ENCODE results near the gene INS. TPM values are rescaled to one million over a fixed set of nuclear protein-coding genes. Genes with fewer than 3 reads are reported as not detected.

The INS gene
- total and polyA plus RNA-seq, 2 donors (not counting 1 experiment from before 2014, with no cell fraction given) = not detected

DNA sequence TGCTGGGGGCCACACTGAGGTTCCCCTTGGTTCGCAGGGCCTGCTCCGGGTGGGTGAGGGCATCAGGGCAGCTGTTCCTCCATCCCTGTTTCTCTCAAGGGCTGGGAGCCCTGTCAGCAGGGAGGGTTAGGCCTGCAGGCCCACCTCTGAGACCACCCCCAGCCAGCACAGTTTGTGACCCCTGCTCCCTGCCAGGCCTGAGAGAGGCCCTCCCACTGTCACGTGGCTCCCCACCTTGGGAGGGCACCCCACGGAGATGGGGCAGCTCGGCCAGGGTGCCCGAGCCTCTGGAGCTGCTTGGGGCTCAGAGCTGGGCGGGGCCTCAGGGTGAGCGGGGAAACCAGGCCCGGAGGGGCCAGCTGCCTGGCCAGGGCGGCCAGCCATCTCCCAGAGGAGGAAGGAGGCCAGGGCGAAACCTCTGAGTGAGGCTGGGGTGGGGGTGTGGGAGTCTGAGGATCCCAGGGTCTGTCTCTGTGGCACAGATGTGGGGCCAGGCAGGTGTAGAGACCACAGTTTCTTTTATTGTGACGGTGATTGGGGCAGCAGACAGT lies 2.5 kb upstream of the INS start:
- ChIA-PET CTCF (interaction anchor here (3.1 to 3.7 kb wide), 2 partner anchors 11 to 257 kb away, joined by 16 to 23 read pairs; no protein-coding TSS in a partner anchor), POLR2A (no interaction called here)
- no peaks in the 10 kb centered on the region for H3K9me3 Mint-ChIP-seq (ENCODE audit: insufficient read depth)
- H4K20me1 ChIP-seq (ENCODE audit: control insufficient read depth, insufficient read depth, low read length, poor library complexity, severe bottlenecking) = no peaks in the 10 kb centered on the region
- H3K27ac Mint-ChIP-seq = no peak overlapping the region
- no peaks in the 10 kb centered on the region for H3K79me2 ChIP-seq (ENCODE audit: control insufficient read depth, insufficient read depth, low read length)
- H3K27ac ChIP-seq (ENCODE audit: low read length in 2 of 2) = no peak overlapping the region
- H3K4me3 Mint-ChIP-seq = no peak overlapping the region
- ATAC-seq (ENCODE audit: low read depth) (no peak), DNase-seq (no peak)
- no peak for TF ChIP-seq EZH2 (IDR thresholded peaks at IDR 0.05; ENCODE audit: borderline replicate concordance, insufficient read depth, low read depth, low read length, poor library complexity, severe bottlenecking)
- TF ChIP-seq, protein P1, sequence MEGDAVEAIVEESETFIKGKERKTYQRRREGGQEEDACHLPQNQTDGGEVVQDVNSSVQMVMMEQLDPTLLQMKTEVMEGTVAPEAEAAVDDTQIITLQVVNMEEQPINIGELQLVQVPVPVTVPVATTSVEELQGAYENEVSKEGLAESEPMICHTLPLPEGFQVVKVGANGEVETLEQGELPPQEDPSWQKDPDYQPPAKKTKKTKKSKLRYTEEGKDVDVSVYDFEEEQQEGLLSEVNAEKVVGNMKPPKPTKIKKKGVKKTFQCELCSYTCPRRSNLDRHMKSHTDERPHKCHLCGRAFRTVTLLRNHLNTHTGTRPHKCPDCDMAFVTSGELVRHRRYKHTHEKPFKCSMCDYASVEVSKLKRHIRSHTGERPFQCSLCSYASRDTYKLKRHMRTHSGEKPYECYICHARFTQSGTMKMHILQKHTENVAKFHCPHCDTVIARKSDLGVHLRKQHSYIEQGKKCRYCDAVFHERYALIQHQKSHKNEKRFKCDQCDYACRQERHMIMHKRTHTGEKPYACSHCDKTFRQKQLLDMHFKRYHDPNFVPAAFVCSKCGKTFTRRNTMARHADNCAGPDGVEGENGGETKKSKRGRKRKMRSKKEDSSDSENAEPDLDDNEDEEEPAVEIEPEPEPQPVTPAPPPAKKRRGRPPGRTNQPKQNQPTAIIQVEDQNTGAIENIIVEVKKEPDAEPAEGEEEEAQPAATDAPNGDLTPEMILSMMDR (IDR thresholded peaks at IDR 0.05) = no peak
- peaks cover 0 to 10% (median 0%) of the 10 kb centered on the region in 4 experiments for H3K27me3 ChIP-seq (replicated peaks in 1 of 4; ENCODE audit: control extremely low read depth in 1 of 4, control insufficient read depth in 3 of 4, insufficient read depth in 4 of 4, low read length in 3 of 4)
- no peak overlapping the region for H3K4me2 ChIP-seq (replicated peaks; ENCODE audit: low read depth, low read length, poor library complexity, severe bottlenecking)
- H3K4me1 Mint-ChIP-seq = no peaks in the 10 kb centered on the region
- no peak overlapping the region for H3K9ac ChIP-seq (ENCODE audit: low read length)
- no peak overlapping the region for H2AFZ ChIP-seq (ENCODE audit: insufficient read depth, low read depth, low read length, poor library complexity, severe bottlenecking)
- 81% methylated on average over 10 of the region's 12 CpGs for WGBS (ENCODE audit: insufficient coverage)
- H3K36me3 ChIP-seq (replicated peaks in 1 of 2; ENCODE audit: control extremely low read depth in 1 of 2, control insufficient read depth in 1 of 2, extremely low read depth in 1 of 2, insufficient read depth in 2 of 2, low read length in 1 of 2) = no peaks in the 10 kb centered on the region
- H3K9me3 ChIP-seq (ENCODE audit: control extremely low read depth in 1 of 3, control insufficient read depth in 2 of 3, insufficient read depth in 1 of 3, low read length in 2 of 3) = no peaks in the 10 kb centered on the region
- no peaks in the 10 kb centered on the region for H3K27me3 Mint-ChIP-seq
- H3K4me1 ChIP-seq (ENCODE audit: control insufficient read depth in 2 of 2, insufficient read depth in 2 of 2, low read length in 2 of 2) = peaks cover 0 to 3% of the 10 kb centered on the region in 2 donors
- intact Hi-C loops (cut with micrococcal nuclease) = no loop called here
- H3K4me3 ChIP-seq (ENCODE audit: control extremely low read depth in 1 of 5, extremely low read depth in 1 of 5, insufficient read depth in 1 of 5, low read depth in 2 of 5, low read length in 4 of 5) = no peak overlapping the region

DNA sequence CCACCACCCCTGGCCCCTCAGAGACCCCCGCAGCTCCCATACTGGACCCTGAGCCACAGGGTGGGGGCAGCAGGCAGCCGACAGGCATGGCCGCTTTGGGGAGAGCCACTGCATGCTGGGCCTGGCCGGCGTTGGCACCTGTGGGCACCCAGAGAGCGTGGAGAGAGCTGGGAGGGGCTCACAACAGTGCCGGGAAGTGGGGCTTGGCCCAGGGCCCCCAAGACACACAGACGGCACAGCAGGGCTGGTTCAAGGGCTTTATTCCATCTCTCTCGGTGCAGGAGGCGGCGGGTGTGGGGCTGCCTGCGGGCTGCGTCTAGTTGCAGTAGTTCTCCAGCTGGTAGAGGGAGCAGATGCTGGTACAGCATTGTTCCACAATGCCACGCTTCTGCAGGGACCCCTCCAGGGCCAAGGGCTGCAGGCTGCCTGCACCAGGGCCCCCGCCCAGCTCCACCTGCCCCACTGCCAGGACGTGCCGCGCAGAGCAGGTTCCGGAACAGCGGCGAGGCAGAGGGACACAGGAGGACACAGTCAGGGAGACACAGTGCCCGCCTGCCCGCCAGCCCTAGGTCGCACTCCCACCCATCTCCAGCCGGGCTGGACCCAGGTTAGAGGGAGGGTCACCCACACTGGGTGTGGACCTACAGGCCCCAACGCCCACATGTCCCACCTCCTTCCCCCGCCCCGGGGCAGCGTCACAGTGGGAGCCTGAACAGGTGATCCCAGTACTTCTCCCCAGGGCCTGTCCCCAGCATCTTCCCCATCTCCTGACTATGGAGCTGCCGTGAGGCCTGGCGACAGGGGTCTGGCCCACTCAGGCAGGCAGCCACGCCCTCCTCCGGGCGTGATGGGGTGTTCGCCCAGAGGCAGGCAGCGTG lies 1.2 kb downstream of the INS start:
- H3K4me3 Mint-ChIP-seq = no peak overlapping the region
- no peak overlapping the region for H3K27ac ChIP-seq (ENCODE audit: low read length in 2 of 2)
- H3K4me3 ChIP-seq (ENCODE audit: control extremely low read depth in 1 of 5, extremely low read depth in 1 of 5, insufficient read depth in 1 of 5, low read depth in 2 of 5, low read length in 4 of 5) = no peak overlapping the region
- DNase-seq (no peak), ATAC-seq (ENCODE audit: low read depth) (no peak)
- 82% methylated on average over 35 of the region's 36 CpGs for WGBS (ENCODE audit: insufficient coverage)
- CTCF ChIA-PET = interaction anchor here (1.0 to 1.6 kb wide), 3 partner anchors 8 to 507 kb away, joined by 4 to 5 read pairs (median 5); no protein-coding TSS in a partner anchor
- no peak overlapping the region for H2AFZ ChIP-seq (ENCODE audit: insufficient read depth, low read depth, low read length, poor library complexity, severe bottlenecking)
- no peak overlapping the region for H3K27ac Mint-ChIP-seq
- TF ChIP-seq, protein P1 (IDR thresholded peaks at IDR 0.05) = no peak
- TF ChIP-seq EZH2 (IDR thresholded peaks at IDR 0.05; ENCODE audit: borderline replicate concordance, insufficient read depth, low read depth, low read length, poor library complexity, severe bottlenecking) = no peak
- H3K9me3 Mint-ChIP-seq (ENCODE audit: insufficient read depth) = no peaks in the 10 kb centered on the region
- H3K4me2 ChIP-seq (replicated peaks; ENCODE audit: low read depth, low read length, poor library complexity, severe bottlenecking) = no peak overlapping the region
- H3K9ac ChIP-seq (ENCODE audit: low read length) = no peak overlapping the region
- intact Hi-C loops (cut with micrococcal nuclease) = no loop called here
- peaks cover 0 to 5% (median 2%) of the 10 kb centered on the region in 4 experiments for H3K27me3 ChIP-seq (replicated peaks in 1 of 4; ENCODE audit: control extremely low read depth in 1 of 4, control insufficient read depth in 3 of 4, insufficient read depth in 4 of 4, low read length in 3 of 4)
- H4K20me1 ChIP-seq (ENCODE audit: control insufficient read depth, insufficient read depth, low read length, poor library complexity, severe bottlenecking) = no peaks in the 10 kb centered on the region
- no peaks in the 10 kb centered on the region for H3K79me2 ChIP-seq (ENCODE audit: control insufficient read depth, insufficient read depth, low read length)
- POLR2A ChIA-PET = no interaction called here
- no peaks in the 10 kb centered on the region for H3K4me1 Mint-ChIP-seq
- no peaks in the 10 kb centered on the region for H3K27me3 Mint-ChIP-seq
- H3K4me1 ChIP-seq (ENCODE audit: control insufficient read depth in 2 of 2, insufficient read depth in 2 of 2, low read length in 2 of 2) = no peaks in the 10 kb centered on the region
- no peaks in the 10 kb centered on the region for H3K36me3 ChIP-seq (replicated peaks in 1 of 2; ENCODE audit: control extremely low read depth in 1 of 2, control insufficient read depth in 1 of 2, extremely low read depth in 1 of 2, insufficient read depth in 2 of 2, low read length in 1 of 2)
- no peaks in the 10 kb centered on the region for H3K9me3 ChIP-seq (ENCODE audit: control extremely low read depth in 1 of 3, control insufficient read depth in 2 of 3, insufficient read depth in 1 of 3, low read length in 2 of 3)
